Fibroblast of skin of back (primary cell): ENCODE results near the gene DNAH11.

Experiments
- DNase-seq: peaks from one replicate; pipeline ENCODE4 v3.0.0-alpha.2; 2013

Gene DNAH11

GRCh38 chr7:21939136-21939857 is 396.5 kb downstream of the DNAH11 start:
- DNase-seq: no peak

GRCh38 chr7:21939858-21940372 is 397.1 kb downstream of the DNAH11 start:
- DNase-seq: no peak

- DNase-seq: no peak
These were observed 398.8 kb downstream of the DNAH11 start for GRCh38 chr7:21941611-21942141.

GRCh38 chr7:21942955-21943354 is 400.1 kb downstream of the DNAH11 start:
- DNase-seq: no peak

GRCh38 chr7:21943436-21943835 is 400.6 kb downstream of the DNAH11 start:
- DNase-seq: no peak

- DNase-seq: no peak
These were observed 402.0 kb downstream of the DNAH11 start for GRCh38 chr7:21944616-21945453.

GRCh38 chr7:21945454-21946221 is 402.8 kb downstream of the DNAH11 start, which contains the start of gene CDCA7L:
Gene CDCA7L (minus strand): TSS chr7:21945899. CDS start chr7:21945804, 95 bp downstream.
- peak; percentile 73 for DNase-seq

GRCh38 chr7:21946222-21946709 is 403.4 kb downstream of the DNAH11 start:
- DNase-seq: no peak

- DNase-seq: no peak
These were observed 404.2 kb downstream of the DNAH11 start for GRCh38 chr7:21947056-21947455.

- no peak for DNase-seq
These were observed 405.1 kb downstream of the DNAH11 start for GRCh38 chr7:21947946-21948345.

- no peak for DNase-seq
These were observed 405.5 kb downstream of the DNAH11 start for GRCh38 chr7:21948364-21948763.

GRCh38 chr7:21948887-21949540 is 406.2 kb downstream of the DNAH11 start:
- DNase-seq: no peak
